K562 (cell line): ENCODE data around the gene MYL12B. TPM values are rescaled to one million over a fixed set of nuclear protein-coding genes. Genes with fewer than 3 reads are reported as not detected.

Source experiments
- CBFA2T2 ChIP-seq: fragments of 450-650 bp; conservative IDR thresholded peaks from 2 replicates; pipeline ENCODE4 v1.6.1; 2017; ENCODE audit warnings: mild to moderate bottlenecking
- CEBPG ChIP-seq, 3 experiments: fragments of 200-800 bp in 1 of 3; sonication (Bioruptor generic) in 1 of 3; sonication (generic) in 1 of 3; formaldehyde crosslinking in 1 of 3; IDR thresholded peaks in 2 of 3; conservative IDR thresholded peaks in 1 of 3; 2 replicates each; pipeline versions ENCODE4 v1.6.1 to v1.8.0; 2016 to 2022; ENCODE audit warnings: missing compliant biosample characterization in 2 of 3, missing genetic modification characterization in 2 of 3, mild to moderate bottlenecking in 1 of 3, missing genetic modification reagents in 1 of 3
- GABPB1 ChIP-seq: sonication (generic); formaldehyde crosslinking; IDR thresholded peaks from 2 replicates; pipeline ENCODE4 v1.8.0; 2022; ENCODE audit warnings: mild to moderate bottlenecking, missing genetic modification reagents
- HDAC3 ChIP-seq: fragments of 450-650 bp; IDR thresholded peaks from 2 replicates; pipeline ENCODE4 v1.6.1; 2018; ENCODE audit warnings: borderline replicate concordance, mild to moderate bottlenecking, moderate library complexity; ENCODE audit not compliant: partially characterized antibody
- HEY1 ChIP-seq: fragments of 250-450 bp; sonication (Bioruptor Pico); IDR thresholded peaks from 2 replicates; pipeline ENCODE4 v1.5.0; 2020; ENCODE audit warnings: mild to moderate bottlenecking, moderate library complexity, borderline replicate concordance
- MCM2 ChIP-seq: fragments of 450-650 bp; IDR thresholded peaks from 2 replicates; pipeline ENCODE4 v1.6.1; 2017; ENCODE audit warnings: low read depth, mild to moderate bottlenecking
- NCOR1 ChIP-seq: fragments of 450-650 bp; IDR thresholded peaks from 2 replicates; pipeline ENCODE4 v1.6.1; 2016; ENCODE audit warnings: mild to moderate bottlenecking, moderate library complexity
- NFIC ChIP-seq: fragments of 450-650 bp; IDR thresholded peaks from 2 replicates; pipeline ENCODE4 v1.6.1; 2017; ENCODE audit warnings: mild to moderate bottlenecking, inconsistent platforms
- PKNOX1 ChIP-seq: fragments of 450-650 bp; IDR thresholded peaks from 2 replicates; pipeline ENCODE4 v1.6.1; 2016
- RFX5 ChIP-seq: IDR thresholded peaks from 2 replicates; pipeline ENCODE4 v1.6.1; 2011; ENCODE audit warnings: low read depth, mild to moderate bottlenecking, improper control_type of control experiment, low read length
- SAP30 ChIP-seq: fragments of 200-600 bp; sonication (generic); IDR thresholded peaks from 2 replicates; pipeline ENCODE4 v1.6.1; 2012; ENCODE audit warnings: borderline replicate concordance, low read depth, mild to moderate bottlenecking, moderate library complexity, low read length, control low read depth, inconsistent platforms; ENCODE audit not compliant: insufficient read depth, poor library complexity, severe bottlenecking
- SIN3B ChIP-seq: fragments of 450-650 bp; IDR thresholded peaks from 2 replicates; pipeline ENCODE4 v1.6.1; 2017; ENCODE audit warnings: low read depth, mild to moderate bottlenecking, moderate library complexity
- SP1 ChIP-seq: sonication (generic); formaldehyde crosslinking; IDR thresholded peaks from 2 replicates; pipeline ENCODE4 v1.8.1; 2022; ENCODE audit warnings: mild to moderate bottlenecking, missing genetic modification reagents
- SUPT5H ChIP-seq: fragments of 450-650 bp; IDR thresholded peaks from 2 replicates; pipeline ENCODE4 v1.6.1; 2016
- TOE1 ChIP-seq, 2 experiments: fragments of 450-650 bp in 1 of 2; sonication (generic) in 1 of 2; formaldehyde crosslinking in 1 of 2; IDR thresholded peaks; 2 replicates each; pipeline versions ENCODE4 v1.7.1 to v1.8.0; 2016 to 2022; ENCODE audit warnings: borderline replicate concordance in 2 of 2, mild to moderate bottlenecking in 2 of 2, antibody characterized with exemption in 1 of 2, inconsistent platforms in 1 of 2, low read depth in 1 of 2, missing genetic modification reagents in 1 of 2, moderate library complexity in 1 of 2
- ZNF436 ChIP-seq: fragments of 250-450, 450-650 bp; sonication (Bioruptor Pico); formaldehyde crosslinking; IDR thresholded peaks from 2 replicates; pipeline ENCODE4 v1.7.0; 2020; ENCODE audit warnings: mild to moderate bottlenecking
- ZNF561 ChIP-seq: fragments of 450-650 bp; formaldehyde crosslinking; conservative IDR thresholded peaks from 2 replicates; pipeline ENCODE4 v1.4.0; 2020; ENCODE audit warnings: mild to moderate bottlenecking, moderate library complexity
- ZNF707 ChIP-seq: fragments of 250-450 bp; sonication (Bioruptor Pico); conservative IDR thresholded peaks from 2 replicates; pipeline ENCODE4 v1.8.0; 2022; ENCODE audit warnings: inconsistent platforms, mild to moderate bottlenecking, moderate library complexity
- ZNF76 ChIP-seq: fragments of 250-450 bp; sonication (Bioruptor Pico); IDR thresholded peaks from 2 replicates; pipeline ENCODE4 v1.4.0; 2020; ENCODE audit warnings: mild to moderate bottlenecking, moderate library complexity, borderline replicate concordance
- ZNF830 ChIP-seq: fragments of 250-450 bp; sonication (Bioruptor Pico); IDR thresholded peaks from 2 replicates; pipeline ENCODE4 v1.5.0; 2021; ENCODE audit warnings: mild to moderate bottlenecking
- ZZZ3 ChIP-seq: fragments of 450-650 bp; IDR thresholded peaks from 2 replicates; pipeline ENCODE4 v1.6.1; 2016; ENCODE audit warnings: antibody characterized with exemption, mild to moderate bottlenecking, moderate library complexity
- polyA plus RNA-seq, 8 experiments: library from polyadenylated mRNA; depleted of rRNA in 4 of 8; stranded (reverse) in 5 of 8; unstranded in 3 of 8; fragments of >200 nt; fragmentation: Nextera tagmentation in 2 of 8; fragmentation: Illumina TruSeq in 1 of 8; extraction: Ambion mirVana in 2 of 8; extraction: Trizol in 1 of 8; gene quantifications; 2 replicates each; pipeline versions ENCODE4 v1.2.1 to v1.2.3, GENCODE V29; 2011 to 2014; ENCODE audit warnings: inconsistent platforms in 1 of 8, missing spikeins in 1 of 8
- total RNA-seq, 7 experiments: library from RNA; depleted of rRNA in 6 of 7; stranded (reverse); fragments of >200 nt in 6 of 7; fragmentation: Illumina TruSeq in 2 of 7; extraction: Trizol in 2 of 7; gene quantifications; 2 replicates each; pipeline versions ENCODE4 v1.2.1 to v1.2.3, GENCODE V29; 2011 to 2021; ENCODE audit warnings: low replicate concordance in 1 of 7
- TF ChIP-seq, protein P1 (sequence below): IDR thresholded peaks from 3 replicates; pipeline ENCODE4 v1.6.1; 2011; ENCODE audit warnings: borderline replicate concordance, mild to moderate bottlenecking, moderate library complexity; ENCODE audit not compliant: insufficient read length; ENCODE audit errors: extremely low read depth

The MYL12B gene
- total and polyA plus RNA-seq, 9 of the 15 experiments (the other 6 are each of a cell fraction or from before 2014, with no cell fraction given): 220 to 995 (median 463) TPM

- peak; percentile 75 for TF ChIP-seq GABPB1
- no peak for TF ChIP-seq ZNF436 (CRISPR knock-in tag)
- TF ChIP-seq CBFA2T2: no peak
- TF ChIP-seq MCM2: no peak
- no peak for TF ChIP-seq ZNF707 (CRISPR knock-in tag)
- peak; percentile 85; the same call in 1 of the 2 replicates for TF ChIP-seq CEBPG (CRISPR knock-in tag; IDR thresholded peaks at IDR 0.05)
- TF ChIP-seq CEBPG (tag; conservative IDR thresholded peaks at IDR 0.05 in 1 of 2, IDR thresholded peaks at IDR 0.05 in 1 of 2): peak in 1 of 2 experiments; percentile 70; a peak in 2 of 4 replicates
- no peak for TF ChIP-seq ZNF76
- peak; percentile 6; the same call in 1 of the 2 replicates for TF ChIP-seq NCOR1
- TF ChIP-seq SP1 (CRISPR knock-in tag): peak; percentile 91
- peak; percentile 83 for TF ChIP-seq SUPT5H
- TF ChIP-seq HEY1 (CRISPR knock-in tag): no peak
- no peak for TF ChIP-seq ZNF830
- TF ChIP-seq SAP30: peak; percentile 93
- no peak for TF ChIP-seq HDAC3
- TF ChIP-seq, protein P1, sequence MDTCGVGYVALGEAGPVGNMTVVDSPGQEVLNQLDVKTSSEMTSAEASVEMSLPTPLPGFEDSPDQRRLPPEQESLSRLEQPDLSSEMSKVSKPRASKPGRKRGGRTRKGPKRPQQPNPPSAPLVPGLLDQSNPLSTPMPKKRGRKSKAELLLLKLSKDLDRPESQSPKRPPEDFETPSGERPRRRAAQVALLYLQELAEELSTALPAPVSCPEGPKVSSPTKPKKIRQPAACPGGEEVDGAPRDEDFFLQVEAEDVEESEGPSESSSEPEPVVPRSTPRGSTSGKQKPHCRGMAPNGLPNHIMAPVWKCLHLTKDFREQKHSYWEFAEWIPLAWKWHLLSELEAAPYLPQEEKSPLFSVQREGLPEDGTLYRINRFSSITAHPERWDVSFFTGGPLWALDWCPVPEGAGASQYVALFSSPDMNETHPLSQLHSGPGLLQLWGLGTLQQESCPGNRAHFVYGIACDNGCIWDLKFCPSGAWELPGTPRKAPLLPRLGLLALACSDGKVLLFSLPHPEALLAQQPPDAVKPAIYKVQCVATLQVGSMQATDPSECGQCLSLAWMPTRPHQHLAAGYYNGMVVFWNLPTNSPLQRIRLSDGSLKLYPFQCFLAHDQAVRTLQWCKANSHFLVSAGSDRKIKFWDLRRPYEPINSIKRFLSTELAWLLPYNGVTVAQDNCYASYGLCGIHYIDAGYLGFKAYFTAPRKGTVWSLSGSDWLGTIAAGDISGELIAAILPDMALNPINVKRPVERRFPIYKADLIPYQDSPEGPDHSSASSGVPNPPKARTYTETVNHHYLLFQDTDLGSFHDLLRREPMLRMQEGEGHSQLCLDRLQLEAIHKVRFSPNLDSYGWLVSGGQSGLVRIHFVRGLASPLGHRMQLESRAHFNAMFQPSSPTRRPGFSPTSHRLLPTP: no peak
- peak; percentile 58; the same call in 1 of the 2 replicates for TF ChIP-seq PKNOX1
- no peak for TF ChIP-seq ZZZ3
- no peak for TF ChIP-seq RFX5
- peak; percentile 23; the same call in 1 of the 2 replicates for TF ChIP-seq SIN3B
- TF ChIP-seq ZNF561: no peak
- TF ChIP-seq TOE1 (IDR thresholded peaks at IDR 0.05; ENCODE audit: borderline replicate concordance): peak; percentile 68; the same call in 1 of the 2 replicates
- TF ChIP-seq TOE1 (CRISPR knock-in tag; IDR thresholded peaks at IDR 0.05; ENCODE audit: borderline replicate concordance, low read depth): peak; percentile 74; the same call in 1 of the 2 replicates
- TF ChIP-seq NFIC: peak; percentile 86
Observed at GRCh38 chr18:3297025-3297984, 35.4 kb downstream of the MYL12B start (continued).
